GM23248 (cell line): ENCODE data around the gene KATNBL1.

ENCODE experiments used
- EZH2 ChIP-seq: fragments of 200-600 bp; sonication (generic); IDR thresholded peaks from 2 replicates; pipeline ENCODE4 v1.6.1; 2018; ENCODE audit warnings: antibody characterized with exemption, mild to moderate bottlenecking; ENCODE audit not compliant: insufficient read depth, poor library complexity, severe bottlenecking
- EZH2phosphoT487 ChIP-seq: fragments of 200-600 bp; sonication (generic); IDR thresholded peaks from 2 replicates; pipeline ENCODE4 v1.6.1; 2018; ENCODE audit warnings: antibody characterized with exemption, moderate library complexity, mild to moderate bottlenecking, low read depth; ENCODE audit not compliant: insufficient read depth

DNA sequence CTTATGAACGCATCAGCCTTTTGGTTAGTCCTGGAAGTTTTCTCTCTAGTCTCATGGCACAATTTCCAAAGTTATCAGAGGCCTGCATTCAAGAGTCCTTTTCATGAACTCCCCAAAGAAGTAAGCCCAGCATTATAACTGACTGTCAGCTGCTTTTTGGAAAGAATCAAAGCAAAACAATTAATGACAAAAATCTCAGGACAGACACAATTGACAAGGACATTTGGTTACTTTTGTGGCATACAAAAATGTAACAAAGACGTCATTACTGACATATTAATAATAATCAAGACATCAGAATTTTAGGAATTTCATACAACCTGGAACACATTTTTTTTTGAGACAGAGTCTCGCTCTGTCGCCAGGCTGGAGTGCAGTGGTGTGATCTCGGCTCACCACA, 21.2 kb downstream of the KATNBL1 start:
- no peak for TF ChIP-seq EZH2phosphoT487
- TF ChIP-seq EZH2 = no peak
